HG02938 (cell line): Measurements from ENCODE around the gene FITM1.
A peak's percentile ranks its signal among the peaks of the same experiment; 100 is the strongest.

Source experiments
- ATAC-seq: cut with Tn5 transposase; IDR thresholded peaks from one replicate; pipeline ENCODE4 v1.9.1; 2021; ENCODE audit warnings: mild to moderate bottlenecking, moderate library complexity; ENCODE audit not compliant: unreplicated experiment

The FITM1 gene, protein sequence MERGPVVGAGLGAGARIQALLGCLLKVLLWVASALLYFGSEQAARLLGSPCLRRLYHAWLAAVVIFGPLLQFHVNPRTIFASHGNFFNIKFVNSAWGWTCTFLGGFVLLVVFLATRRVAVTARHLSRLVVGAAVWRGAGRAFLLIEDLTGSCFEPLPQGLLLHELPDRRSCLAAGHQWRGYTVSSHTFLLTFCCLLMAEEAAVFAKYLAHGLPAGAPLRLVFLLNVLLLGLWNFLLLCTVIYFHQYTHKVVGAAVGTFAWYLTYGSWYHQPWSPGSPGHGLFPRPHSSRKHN

DNA sequence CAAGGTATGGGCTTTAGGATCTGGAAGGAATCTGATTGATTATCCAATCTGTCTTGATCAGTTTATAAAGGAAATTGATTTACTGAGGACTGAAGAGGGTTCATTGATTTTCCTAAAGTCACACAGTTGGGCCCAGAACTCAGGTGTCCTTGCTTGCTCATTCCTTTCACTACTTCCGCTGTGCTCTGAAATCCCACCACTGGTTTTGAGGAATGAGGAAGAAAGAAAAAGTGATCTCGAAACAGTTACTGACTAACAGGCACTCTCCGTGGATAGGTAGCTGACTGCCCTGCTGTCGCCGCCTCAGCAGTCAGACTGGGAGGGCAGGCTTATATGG, at the start of gene FITM1:
Gene FITM1, plus strand, starts transcription at position 280 of the 337 bp plus-strand sequence. CDS start 905 bp downstream, outside the sequence.
- ATAC-seq = no peak

DNA sequence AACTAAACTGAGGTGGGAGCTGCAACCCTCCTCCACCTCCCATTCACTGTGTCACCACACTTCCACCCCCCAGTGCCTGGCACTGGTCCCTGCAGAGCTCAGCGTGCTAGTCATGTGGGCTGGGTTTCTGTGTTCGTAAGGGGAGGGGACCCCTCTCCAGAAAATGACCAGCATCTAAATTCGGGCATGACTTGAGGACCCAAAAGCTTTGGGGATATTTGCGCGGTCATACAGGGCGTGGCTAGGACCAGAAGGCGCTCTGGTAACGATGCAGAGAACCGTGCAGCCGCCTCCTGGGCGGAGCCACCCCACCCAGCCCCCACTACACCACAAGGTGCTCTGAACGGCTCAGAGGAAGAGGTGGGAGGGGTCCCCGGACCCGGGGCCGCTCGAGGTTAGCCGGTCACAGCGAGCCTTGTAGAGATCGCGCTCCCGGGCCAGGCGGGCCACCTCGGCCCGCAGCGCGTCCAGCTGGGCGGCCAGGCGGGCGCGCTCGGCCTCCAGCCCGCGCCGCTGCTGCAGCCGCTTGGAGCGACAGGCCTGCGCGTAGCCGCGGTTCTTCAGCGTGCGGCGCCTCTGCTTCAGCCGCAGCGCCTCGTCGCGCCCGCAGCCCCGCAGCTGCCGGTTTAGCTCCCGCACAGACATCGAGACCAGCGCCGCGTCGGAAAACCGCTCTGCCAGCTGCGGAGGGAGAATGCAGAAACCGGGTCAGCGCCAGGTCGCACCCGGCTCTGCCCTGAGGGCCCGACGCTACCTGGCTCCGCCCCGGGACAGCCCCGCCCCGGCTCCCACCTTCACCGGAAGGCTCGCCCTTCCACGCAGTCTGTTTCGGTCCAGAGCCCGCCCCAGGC, 49.3 kb upstream of the FITM1 start:
- ATAC-seq = peak; percentile 81

- no peak for ATAC-seq
Observed at GRCh38 chr14:24081739-24082211, 48.7 kb upstream of the FITM1 start.

GRCh38 chr14:24082411-24083080, 47.9 kb upstream of the FITM1 start:
- no peak for ATAC-seq

- no peak for ATAC-seq
Observed at GRCh38 chr14:24083462-24083861, 47.0 kb upstream of the FITM1 start.

DNA sequence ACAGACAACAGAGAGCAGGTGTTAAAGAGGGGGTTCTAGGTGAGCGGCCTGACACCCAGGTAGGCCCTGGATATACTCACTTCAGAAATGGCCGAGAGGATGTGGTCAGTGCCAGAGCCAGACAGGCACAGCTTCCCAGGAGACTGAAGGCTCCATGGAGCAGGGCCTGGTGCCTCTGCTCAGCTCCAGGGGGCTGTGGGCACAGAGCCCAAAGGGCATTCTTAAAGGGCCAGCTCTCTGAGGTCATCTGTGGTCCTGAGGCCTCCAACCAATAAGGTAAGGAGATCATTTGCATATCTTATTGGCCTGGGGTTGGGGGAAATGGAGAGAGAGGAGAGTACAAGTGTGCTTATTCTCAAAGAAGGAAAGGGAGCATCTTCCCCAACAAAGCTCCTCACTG, 46.0 kb upstream of the FITM1 start:
- ATAC-seq = no peak

- no peak for ATAC-seq
Observed at GRCh38 chr14:24085215-24085614, 45.2 kb upstream of the FITM1 start.

- no peak for ATAC-seq
Observed at GRCh38 chr14:24086193-24086955, 44.1 kb upstream of the FITM1 start.

DNA sequence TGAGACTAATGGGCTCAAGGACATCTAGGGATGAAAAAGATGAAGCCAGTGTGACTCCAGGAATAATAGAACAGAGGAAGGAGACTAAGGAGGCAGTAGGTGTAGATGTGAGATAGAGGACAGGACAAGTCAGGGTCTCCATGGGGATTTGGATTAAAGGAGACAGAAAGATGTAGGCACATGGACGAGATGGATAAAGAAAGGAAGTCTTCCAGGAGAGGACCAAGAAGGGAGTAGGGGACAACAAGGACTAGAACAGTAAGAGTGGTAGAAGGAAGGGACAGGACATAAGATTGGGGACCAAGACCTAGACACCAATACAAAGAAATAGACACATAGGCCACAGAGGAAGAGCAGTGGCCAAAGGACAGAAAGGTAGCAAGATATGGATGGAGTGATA, 43.5 kb upstream of the FITM1 start:
- ATAC-seq = no peak

GRCh38 chr14:24088095-24088494, 42.4 kb upstream of the FITM1 start:
- ATAC-seq = no peak

- no peak for ATAC-seq
Observed at GRCh38 chr14:24089890-24090289, 40.6 kb upstream of the FITM1 start.

- ATAC-seq = no peak
Observed at GRCh38 chr14:24092110-24092504, 38.4 kb upstream of the FITM1 start.

DNA sequence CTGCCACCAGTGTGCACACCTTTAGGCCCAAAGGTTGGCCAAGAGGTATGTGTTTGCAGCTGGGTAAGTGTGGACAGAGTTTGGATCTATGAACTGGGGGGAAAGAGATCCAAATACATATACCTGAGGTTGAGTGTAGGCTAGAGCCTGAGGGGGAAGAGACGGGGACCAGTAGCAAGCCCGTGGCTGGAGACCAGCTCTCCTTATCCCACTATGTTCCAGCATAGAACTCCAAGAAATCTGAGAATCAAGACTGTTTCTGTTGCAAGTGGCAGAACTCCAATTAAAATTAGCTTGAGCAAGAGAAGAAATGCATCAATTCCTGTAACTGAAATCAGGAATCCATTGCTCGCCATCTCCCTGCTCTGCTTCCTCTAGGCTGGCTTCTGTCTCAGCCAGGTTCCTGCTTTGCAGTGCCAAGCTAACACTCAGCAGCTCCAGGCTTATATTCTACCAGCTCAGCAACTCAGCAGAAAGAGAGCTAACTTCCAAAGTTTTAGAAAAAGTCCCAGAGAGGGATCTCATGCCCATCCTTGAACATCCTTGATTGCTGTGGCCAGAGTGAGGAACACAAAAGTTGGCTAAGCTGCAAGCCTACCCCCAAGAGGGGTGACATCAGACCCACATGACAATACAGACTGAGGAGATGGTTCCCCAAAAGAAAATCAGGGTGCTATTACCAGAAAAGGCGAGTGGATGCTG, 37.8 kb upstream of the FITM1 start:
- no peak for ATAC-seq

GRCh38 chr14:24093207-24093900, 37.1 kb upstream of the FITM1 start:
- no peak for ATAC-seq

- ATAC-seq = peak; percentile 41
Observed at GRCh38 chr14:24093901-24094840, 36.3 kb upstream of the FITM1 start, which contains the start of gene PCK2. TSS of gene PCK2 (plus strand) at chr14:24094311. CDS start at chr14:24094406, 95 bp downstream.

- ATAC-seq = no peak
Observed at GRCh38 chr14:24094841-24095270, 35.6 kb upstream of the FITM1 start.

- peak; percentile 74 for ATAC-seq
Observed at GRCh38 chr14:24095271-24096068, 35.0 kb upstream of the FITM1 start.
